HG03039 (cell line): ENCODE data around the gene PLXNA2.

ENCODE experiments used
- ATAC-seq: cut with Tn5 transposase; IDR thresholded peaks from one replicate; pipeline ENCODE4 v1.9.1; 2021; ENCODE audit warnings: mild to moderate bottlenecking, moderate library complexity; ENCODE audit not compliant: unreplicated experiment

The PLXNA2 gene

DNA sequence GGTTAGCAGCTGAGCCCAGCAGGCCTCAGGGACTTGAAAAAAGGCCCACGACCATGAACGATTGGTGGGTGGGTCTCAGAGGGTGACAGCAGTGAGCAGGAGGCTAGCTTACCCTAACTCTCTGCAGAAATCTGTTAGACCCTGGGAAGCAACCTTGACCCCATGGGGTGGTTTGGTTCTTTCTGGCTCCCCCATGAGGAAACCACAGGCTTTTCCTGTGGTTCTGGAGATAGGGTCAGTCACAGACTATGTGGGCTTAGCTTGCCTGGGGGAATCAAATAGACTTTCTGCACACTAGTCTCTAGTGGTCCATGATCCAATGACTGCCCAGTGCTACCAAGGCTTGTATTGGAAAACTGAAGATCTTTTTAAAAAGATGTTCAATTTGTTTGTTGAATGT is 118.1 kb downstream of the PLXNA2 start:
- no peak for ATAC-seq

GRCh38 chr1:208122612-208123358 is 121.4 kb downstream of the PLXNA2 start:
- no peak for ATAC-seq

DNA sequence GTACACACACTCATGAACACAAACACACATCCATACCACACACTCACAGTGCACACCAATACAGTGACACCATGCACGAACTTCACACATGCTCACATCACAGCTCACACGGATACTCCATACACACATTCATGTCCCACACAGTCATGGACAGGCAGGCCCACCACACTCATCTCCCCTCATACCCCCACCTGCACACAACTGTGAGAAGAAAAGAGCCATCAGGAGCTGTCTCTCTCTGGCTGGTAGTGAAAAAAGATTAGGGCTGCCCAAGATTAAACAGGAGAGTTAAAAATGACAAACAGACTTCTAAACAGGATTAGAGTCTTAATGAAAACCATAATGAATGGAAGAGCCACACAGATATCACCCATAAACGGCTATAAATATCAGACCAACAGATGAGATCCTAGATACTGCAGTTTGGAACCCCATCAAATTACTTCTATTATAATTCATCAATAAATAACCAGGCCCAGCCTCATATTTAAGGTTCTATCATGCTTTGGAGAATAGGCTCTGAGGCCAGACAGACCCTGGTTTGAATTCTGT is 122.3 kb downstream of the PLXNA2 start:
- no peak for ATAC-seq

GRCh38 chr1:208120431-208120790 is 123.8 kb downstream of the PLXNA2 start:
- no peak for ATAC-seq

DNA sequence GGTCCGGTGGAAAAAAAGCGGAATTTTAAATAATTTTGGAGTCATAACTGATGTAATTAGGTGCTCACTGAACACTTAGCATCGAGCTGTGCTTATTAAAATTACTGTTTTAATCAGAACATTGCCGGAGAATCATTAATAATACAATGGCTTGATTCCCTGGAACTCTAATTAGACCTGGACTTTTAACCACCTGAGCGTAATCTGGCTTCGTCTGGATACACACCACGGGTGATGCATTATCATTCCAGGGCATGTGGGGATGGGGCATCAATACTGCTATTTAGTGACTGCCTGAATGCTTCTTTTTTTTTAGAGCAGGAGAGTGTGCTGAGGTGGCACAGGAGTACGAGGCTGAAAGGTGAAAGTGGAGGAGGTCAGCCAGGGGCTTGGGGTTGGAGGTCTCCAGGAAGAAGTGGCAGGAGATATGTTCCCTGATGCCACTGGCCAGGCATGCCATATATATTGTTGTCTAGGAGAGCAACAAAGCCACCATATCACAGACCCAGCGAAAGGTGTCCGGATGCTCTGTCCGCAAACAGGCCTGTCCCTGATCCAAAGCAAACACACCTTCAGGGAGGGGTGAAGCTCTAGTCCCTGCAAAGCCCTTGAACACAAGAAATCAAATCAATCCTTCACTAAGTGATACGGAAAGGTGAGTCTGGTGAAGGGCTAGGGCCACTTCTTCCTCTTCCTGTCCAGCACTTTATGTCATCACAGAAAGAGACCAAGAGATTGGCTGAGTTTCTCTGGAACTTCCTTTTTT is 125.2 kb downstream of the PLXNA2 start:
- ATAC-seq = no peak

GRCh38 chr1:208118306-208118705 is 125.9 kb downstream of the PLXNA2 start:
- no peak for ATAC-seq

DNA sequence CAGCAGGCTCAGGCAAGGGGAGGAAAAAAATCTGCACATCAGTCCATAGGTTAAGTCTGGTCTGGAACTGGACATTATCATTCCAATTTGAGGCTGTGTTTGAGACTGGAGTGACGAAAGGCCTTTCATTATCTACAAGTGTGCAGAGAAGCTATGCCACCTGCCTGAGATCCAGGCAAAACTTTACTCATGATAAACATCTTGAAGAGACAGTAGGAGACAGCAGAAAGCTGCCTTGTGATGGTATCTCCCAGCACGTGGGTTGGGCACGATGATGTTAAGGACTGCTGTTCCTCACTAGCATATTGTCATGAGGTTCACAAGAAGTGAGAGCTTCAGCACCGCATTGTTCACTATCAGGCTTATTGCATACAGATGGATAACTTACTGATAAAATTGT is 126.4 kb downstream of the PLXNA2 start:
- ATAC-seq = no peak

- ATAC-seq = no peak
Observed at GRCh38 chr1:208117409-208117808, 126.8 kb downstream of the PLXNA2 start.

GRCh38 chr1:208115924-208116640 is 128.1 kb downstream of the PLXNA2 start:
- no peak for ATAC-seq

GRCh38 chr1:208113011-208113410 is 131.2 kb downstream of the PLXNA2 start:
- ATAC-seq = no peak

DNA sequence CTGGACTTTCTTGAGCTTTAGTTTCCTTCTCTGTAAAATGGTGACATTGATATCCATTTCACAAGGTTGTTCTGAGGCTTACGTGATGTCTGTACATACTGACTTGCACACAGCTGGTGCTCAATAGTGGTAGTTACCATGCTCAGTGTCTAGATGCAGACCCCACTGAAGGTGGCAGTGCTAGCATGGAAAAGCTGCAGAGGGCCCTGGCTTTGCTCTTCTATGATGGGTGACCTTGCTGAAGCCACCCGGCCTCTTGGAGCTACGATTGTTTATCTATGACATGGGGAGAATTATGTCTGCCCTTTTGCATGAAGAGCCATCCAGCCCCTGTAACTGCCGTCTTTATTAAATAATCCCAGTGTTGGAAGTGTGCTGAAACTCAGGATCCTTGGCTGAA is 131.8 kb downstream of the PLXNA2 start:
- no peak for ATAC-seq

GRCh38 chr1:208111646-208112190 is 132.5 kb downstream of the PLXNA2 start:
- ATAC-seq = no peak

- ATAC-seq = no peak
Observed at GRCh38 chr1:208110296-208110695, 133.9 kb downstream of the PLXNA2 start.

- ATAC-seq = no peak
Observed at GRCh38 chr1:208108646-208109330, 135.4 kb downstream of the PLXNA2 start.

GRCh38 chr1:208108213-208108608 is 136.0 kb downstream of the PLXNA2 start:
- ATAC-seq = no peak

DNA sequence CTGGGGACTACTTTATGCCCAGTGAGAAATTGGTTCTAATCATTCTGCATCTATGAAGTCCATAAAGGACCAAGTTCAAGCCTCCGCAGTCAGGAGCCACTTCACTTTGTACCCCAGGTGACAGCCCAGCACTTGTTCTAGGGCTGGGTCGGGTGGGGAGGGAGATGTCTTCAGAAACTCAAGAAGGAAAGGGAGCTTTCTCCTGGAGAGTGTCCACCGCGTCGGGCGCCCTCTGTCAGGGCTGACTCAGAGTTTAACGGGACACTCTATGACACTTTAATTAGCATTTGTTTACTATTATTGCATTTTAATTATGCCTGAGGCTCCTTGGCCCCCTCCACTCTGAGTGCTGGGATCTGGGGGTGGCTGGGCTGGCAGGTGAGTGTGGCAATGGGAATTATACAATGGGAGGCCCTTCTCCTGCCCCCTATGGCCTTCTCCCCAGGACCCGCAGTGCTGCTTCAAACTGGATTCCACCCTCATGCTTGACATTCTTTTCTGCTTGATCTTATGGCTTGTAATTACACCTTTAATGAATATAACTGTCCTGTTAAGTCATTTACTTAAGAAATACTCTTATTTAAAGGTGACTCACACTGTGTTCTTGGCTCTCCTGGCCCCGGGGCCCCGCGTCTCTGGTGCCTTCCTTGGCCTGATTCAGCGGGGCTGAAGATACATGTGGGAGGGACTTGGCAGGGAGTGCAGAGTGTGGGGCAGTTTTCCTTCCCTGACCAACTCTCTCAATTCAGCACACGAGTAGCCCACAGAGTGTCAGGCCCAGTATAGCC is 136.6 kb downstream of the PLXNA2 start:
- ATAC-seq = no peak

DNA sequence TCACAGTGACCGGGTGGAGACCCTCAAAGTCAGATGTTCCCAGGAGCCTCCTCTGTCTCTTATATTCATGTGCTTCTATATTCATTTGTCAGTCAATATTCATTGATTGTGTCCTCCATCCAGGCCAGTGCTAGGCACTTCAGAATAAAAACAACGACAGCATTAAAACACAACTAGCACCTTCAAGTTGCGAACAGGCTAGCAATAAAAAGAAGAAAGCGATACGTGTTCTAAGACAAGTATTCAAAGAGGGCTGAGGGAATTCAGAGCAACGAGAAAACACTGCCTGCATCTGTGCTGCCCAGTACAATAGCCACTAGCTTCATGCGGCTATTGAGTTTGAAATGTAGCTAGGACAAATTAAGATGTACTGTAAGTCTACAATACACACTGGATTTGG is 138.0 kb downstream of the PLXNA2 start:
- ATAC-seq = no peak

GRCh38 chr1:208105756-208106155 is 138.4 kb downstream of the PLXNA2 start:
- no peak for ATAC-seq

- no peak for ATAC-seq
Observed at GRCh38 chr1:208103597-208104513, 140.3 kb downstream of the PLXNA2 start.
